ENCODE results near the gene DMPK. TPM values are rescaled to one million over a fixed set of nuclear protein-coding genes. Genes with fewer than 3 reads are reported as not detected.

Gene DMPK
- total RNA-seq, 1 donor from 2014 or later = 107 TPM

DNA sequence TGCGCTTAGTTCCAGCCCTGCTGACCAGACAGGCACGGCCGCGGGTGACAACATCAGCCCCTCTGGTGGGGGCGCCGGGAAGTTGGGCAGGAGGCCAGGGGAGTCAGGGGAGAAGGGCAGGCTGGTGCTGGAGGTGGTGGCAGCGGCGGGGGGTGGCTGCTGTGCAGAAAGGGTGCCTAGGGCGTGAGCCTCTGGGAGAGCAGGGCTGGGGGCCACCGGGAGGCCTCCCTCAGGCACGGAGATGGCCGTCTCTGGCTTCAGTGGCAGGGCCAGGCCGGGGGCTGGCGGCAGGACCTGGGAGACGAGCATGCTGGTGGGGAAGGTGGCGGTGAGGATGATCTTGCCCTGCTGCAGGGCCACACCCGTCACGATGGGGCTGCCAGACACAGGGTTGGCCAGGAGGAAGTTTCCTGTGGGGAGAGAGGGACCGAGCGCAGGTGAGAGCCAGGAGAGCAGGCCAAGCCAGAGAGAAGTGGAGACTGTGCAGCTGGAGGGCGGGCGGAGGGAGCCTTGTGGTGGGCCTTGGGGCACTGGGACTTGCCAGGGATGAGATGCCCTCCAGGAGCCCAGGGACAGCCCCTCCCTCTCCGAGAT lies 16.5 kb downstream of the DMPK start:
- TF ChIP-seq, protein P1, sequence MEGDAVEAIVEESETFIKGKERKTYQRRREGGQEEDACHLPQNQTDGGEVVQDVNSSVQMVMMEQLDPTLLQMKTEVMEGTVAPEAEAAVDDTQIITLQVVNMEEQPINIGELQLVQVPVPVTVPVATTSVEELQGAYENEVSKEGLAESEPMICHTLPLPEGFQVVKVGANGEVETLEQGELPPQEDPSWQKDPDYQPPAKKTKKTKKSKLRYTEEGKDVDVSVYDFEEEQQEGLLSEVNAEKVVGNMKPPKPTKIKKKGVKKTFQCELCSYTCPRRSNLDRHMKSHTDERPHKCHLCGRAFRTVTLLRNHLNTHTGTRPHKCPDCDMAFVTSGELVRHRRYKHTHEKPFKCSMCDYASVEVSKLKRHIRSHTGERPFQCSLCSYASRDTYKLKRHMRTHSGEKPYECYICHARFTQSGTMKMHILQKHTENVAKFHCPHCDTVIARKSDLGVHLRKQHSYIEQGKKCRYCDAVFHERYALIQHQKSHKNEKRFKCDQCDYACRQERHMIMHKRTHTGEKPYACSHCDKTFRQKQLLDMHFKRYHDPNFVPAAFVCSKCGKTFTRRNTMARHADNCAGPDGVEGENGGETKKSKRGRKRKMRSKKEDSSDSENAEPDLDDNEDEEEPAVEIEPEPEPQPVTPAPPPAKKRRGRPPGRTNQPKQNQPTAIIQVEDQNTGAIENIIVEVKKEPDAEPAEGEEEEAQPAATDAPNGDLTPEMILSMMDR (IDR thresholded peaks at IDR 0.05; ENCODE audit: partially characterized antibody, unreplicated experiment) = no peak
- Mint-ChIP-seq H3K36me3 (ENCODE audit: unreplicated experiment) (no peaks in the 10 kb centered on the region), H3K27ac (ENCODE audit: unreplicated experiment) (no peak overlapping the region), H3K4me3 (ENCODE audit: unreplicated experiment) (no peak overlapping the region), H3K4me1 (ENCODE audit: low read depth, unreplicated experiment) (peaks cover 3% of the 10 kb centered on the region), H3K9me3 (ENCODE audit: unreplicated experiment) (peaks cover 7% of the 10 kb centered on the region), H3K27me3 (ENCODE audit: unreplicated experiment) (peaks cover 13% of the 10 kb centered on the region)
- no peak for DNase-seq

- Mint-ChIP-seq H3K9me3 (ENCODE audit: unreplicated experiment) (peaks cover 5% of the 10 kb centered on the region), H3K27ac (ENCODE audit: unreplicated experiment) (no peak overlapping the region), H3K36me3 (ENCODE audit: unreplicated experiment) (no peaks in the 10 kb centered on the region), H3K4me1 (ENCODE audit: low read depth, unreplicated experiment) (peaks cover 3% of the 10 kb centered on the region), H3K4me3 (ENCODE audit: unreplicated experiment) (peak overlapping the region; percentile 69), H3K27me3 (ENCODE audit: unreplicated experiment) (peaks cover 11% of the 10 kb centered on the region)
- DNase-seq = no peak
- TF ChIP-seq, protein P1 (IDR thresholded peaks at IDR 0.05; ENCODE audit: partially characterized antibody, unreplicated experiment) = no peak
Measured at GRCh38 chr19:45764945-45765701, 17.2 kb downstream of the DMPK start.

DNA sequence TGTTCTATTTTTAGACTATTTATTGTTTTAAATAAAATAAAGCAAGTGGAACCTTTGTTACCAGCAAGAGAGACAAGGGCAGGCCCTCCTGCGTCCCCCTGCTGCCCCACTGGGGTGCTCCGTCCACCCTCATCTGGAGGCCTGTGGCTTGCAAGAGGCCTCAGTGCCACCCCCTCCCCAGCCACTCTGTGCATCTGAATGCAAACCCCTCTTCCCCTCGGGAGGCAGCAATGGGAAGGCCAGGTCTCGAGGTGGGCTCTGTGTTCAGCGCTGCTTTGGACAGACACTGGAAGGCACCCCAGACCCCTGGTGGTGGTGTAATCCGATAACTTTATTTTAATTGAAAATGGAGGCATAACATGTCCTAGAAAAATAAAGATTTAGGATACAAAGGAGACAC lies 17.8 kb downstream of the DMPK start:
- Mint-ChIP-seq H3K36me3 (ENCODE audit: unreplicated experiment) (no peaks in the 10 kb centered on the region), H3K27me3 (ENCODE audit: unreplicated experiment) (peaks cover 8% of the 10 kb centered on the region), H3K9me3 (ENCODE audit: unreplicated experiment) (peaks cover 3% of the 10 kb centered on the region), H3K27ac (ENCODE audit: unreplicated experiment) (no peak overlapping the region), H3K4me3 (ENCODE audit: unreplicated experiment) (peak overlapping the region; percentile 69), H3K4me1 (ENCODE audit: low read depth, unreplicated experiment) (peaks cover 3% of the 10 kb centered on the region)
- TF ChIP-seq, protein P1 (IDR thresholded peaks at IDR 0.05; ENCODE audit: partially characterized antibody, unreplicated experiment) = peak; percentile 34
- no peak for DNase-seq

- no peak for DNase-seq
- no peak overlapping the region for H3K27ac Mint-ChIP-seq (ENCODE audit: unreplicated experiment)
- H3K36me3 Mint-ChIP-seq (ENCODE audit: unreplicated experiment) = no peaks in the 10 kb centered on the region
- no peaks in the 10 kb centered on the region for H3K9me3 Mint-ChIP-seq (ENCODE audit: unreplicated experiment)
- TF ChIP-seq, protein P1 (IDR thresholded peaks at IDR 0.05; ENCODE audit: partially characterized antibody, unreplicated experiment) = no peak
- peaks cover 6% of the 10 kb centered on the region for H3K27me3 Mint-ChIP-seq (ENCODE audit: unreplicated experiment)
- no peak overlapping the region for H3K4me3 Mint-ChIP-seq (ENCODE audit: unreplicated experiment)
- peaks cover 3% of the 10 kb centered on the region for H3K4me1 Mint-ChIP-seq (ENCODE audit: low read depth, unreplicated experiment)
Measured at GRCh38 chr19:45763691-45764294, 18.5 kb downstream of the DMPK start.
